ENCODE data around the gene AMOTL1. TPM values are rescaled to one million over a fixed set of nuclear protein-coding genes. Genes with fewer than 3 reads are reported as not detected.

Gene AMOTL1
- total and polyA plus RNA-seq, 4 donors: 7.4 to 68.5 (median 27.3) TPM

- TF ChIP-seq CTCF (IDR thresholded peaks at IDR 0.05; ENCODE audit: control extremely low read depth, extremely low read depth): no peak
- Histone ChIP-seq H3K27ac (ENCODE audit: low read depth in 1 of 2, low read length in 1 of 2) (no peak overlapping the region), H3K9ac (ENCODE audit: insufficient read depth in 1 of 2, low read length in 2 of 2) (no peak overlapping the region), H3K4me1 (ENCODE audit: control insufficient read depth in 5 of 5, insufficient read depth in 5 of 5, low read length in 5 of 5) (peaks cover 0 to 3% (median 0%) of the 10 kb centered on the region in 5 donors), H3K9me3 (ENCODE audit: control insufficient read depth in 4 of 4, insufficient read depth in 3 of 4, low read length in 3 of 4) (peaks cover 0 to 13% (median 0%) of the 10 kb centered on the region in 4 donors), H3K4me3 (no peak overlapping the region), H3K27me3 (ENCODE audit: control insufficient read depth in 3 of 3, insufficient read depth in 3 of 3, low read length in 2 of 3) (no peaks in the 10 kb centered on the region), H3K36me3 (ENCODE audit: control insufficient read depth in 4 of 4, insufficient read depth in 4 of 4, low read length in 4 of 4) (peaks cover 5 to 22% (median 15%) of the 10 kb centered on the region in 4 donors)
- ATAC-seq (ENCODE audit: insufficient read depth, low FRiP score) (no peak), DNase-seq (peak in 2 of 3 donors; percentile 46 to 63)
- 95 to 96% methylated on average over 4 of the region's 4 CpGs for WGBS, 2 donors
Measured at GRCh38 chr11:94815705-94816344, 47.7 kb downstream of the AMOTL1 start.

DNA sequence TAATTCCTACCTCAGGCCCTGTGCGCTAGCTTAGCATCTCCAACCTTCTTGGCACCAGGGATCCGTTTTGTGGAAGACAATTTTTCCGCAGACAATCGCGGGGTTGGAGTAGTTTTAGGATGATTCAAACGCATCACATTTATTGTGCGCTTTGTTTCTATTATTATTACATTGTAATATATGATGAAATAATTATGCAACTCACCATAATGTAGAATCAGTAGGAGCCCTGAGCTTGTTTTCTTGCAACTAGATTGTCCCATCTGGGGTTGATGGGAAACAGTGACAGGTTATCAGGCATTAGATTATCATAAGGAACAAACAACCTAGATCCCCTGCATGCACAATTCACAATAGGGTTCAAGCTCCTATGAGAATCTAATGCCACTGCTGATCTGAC, 52.3 kb downstream of the AMOTL1 start:
- ATAC-seq (ENCODE audit: insufficient read depth, low FRiP score) (no peak), DNase-seq (no peak)
- Histone ChIP-seq H3K27ac (ENCODE audit: low read depth in 1 of 2, low read length in 1 of 2) (no peak overlapping the region), H3K9me3 (ENCODE audit: control insufficient read depth in 4 of 4, insufficient read depth in 3 of 4, low read length in 3 of 4) (peaks cover 0 to 5% (median 0%) of the 10 kb centered on the region in 4 donors), H3K4me1 (ENCODE audit: control insufficient read depth in 5 of 5, insufficient read depth in 5 of 5, low read length in 5 of 5) (peaks cover 0 to 5% (median 0%) of the 10 kb centered on the region in 5 donors), H3K9ac (ENCODE audit: insufficient read depth in 1 of 2, low read length in 2 of 2) (no peak overlapping the region), H3K27me3 (ENCODE audit: control insufficient read depth in 3 of 3, insufficient read depth in 3 of 3, low read length in 2 of 3) (no peaks in the 10 kb centered on the region), H3K36me3 (ENCODE audit: control insufficient read depth in 4 of 4, insufficient read depth in 4 of 4, low read length in 4 of 4) (peaks cover 4 to 34% (median 21%) of the 10 kb centered on the region in 4 donors), H3K4me3 (no peak overlapping the region)
- WGBS, 2 donors: 95 to 97% methylated on average over 7 of the region's 7 CpGs
- no peak for TF ChIP-seq CTCF (IDR thresholded peaks at IDR 0.05; ENCODE audit: control extremely low read depth, extremely low read depth)

DNA sequence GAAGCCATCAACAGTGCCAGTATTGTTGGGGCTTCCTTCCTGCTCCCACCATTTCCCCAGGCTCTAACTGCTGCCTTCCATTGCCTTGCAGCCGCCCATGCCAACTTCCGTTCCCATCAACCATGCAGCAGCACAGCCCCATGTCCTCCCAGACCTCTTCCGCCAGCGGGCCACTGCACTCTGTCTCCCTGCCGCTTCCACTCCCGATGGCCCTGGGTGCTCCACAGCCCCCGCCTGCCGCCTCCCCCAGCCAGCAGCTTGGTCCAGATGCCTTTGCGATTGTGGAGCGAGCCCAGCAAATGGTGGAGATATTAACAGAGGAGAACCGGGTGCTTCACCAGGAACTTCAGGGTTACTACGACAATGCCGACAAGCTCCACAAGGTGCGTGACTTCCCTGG, 53.3 kb downstream of the AMOTL1 start:
- DNase-seq: no peak
- 97 to 98% methylated on average over 14 of the region's 14 CpGs for WGBS, 2 donors

More for the DNA sequence above, 53.3 kb downstream of the AMOTL1 start:
- ATAC-seq (ENCODE audit: insufficient read depth, low FRiP score): no peak
- Histone ChIP-seq H3K27ac (ENCODE audit: low read depth in 1 of 2, low read length in 1 of 2) (no peak overlapping the region), H3K4me3 (no peak overlapping the region), H3K9me3 (ENCODE audit: control insufficient read depth in 4 of 4, insufficient read depth in 3 of 4, low read length in 3 of 4) (peaks cover 0 to 2% (median 0%) of the 10 kb centered on the region in 4 donors), H3K27me3 (ENCODE audit: control insufficient read depth in 3 of 3, insufficient read depth in 3 of 3, low read length in 2 of 3) (no peaks in the 10 kb centered on the region), H3K4me1 (ENCODE audit: control insufficient read depth in 5 of 5, insufficient read depth in 5 of 5, low read length in 5 of 5) (peaks cover 0 to 5% (median 0%) of the 10 kb centered on the region in 5 donors), H3K9ac (ENCODE audit: insufficient read depth in 1 of 2, low read length in 2 of 2) (no peak overlapping the region), H3K36me3 (ENCODE audit: control insufficient read depth in 4 of 4, insufficient read depth in 4 of 4, low read length in 4 of 4) (peaks cover 4 to 43% (median 19%) of the 10 kb centered on the region in 4 donors)
- TF ChIP-seq CTCF (IDR thresholded peaks at IDR 0.05; ENCODE audit: control extremely low read depth, extremely low read depth): no peak
